Measurements from ENCODE around the gene CENPS. TPM values are rescaled to one million over a fixed set of nuclear protein-coding genes. Genes with fewer than 3 reads are reported as not detected.
A peak's percentile ranks its signal among the peaks of the same experiment; 100 is the strongest.

Gene CENPS
- 8.7 TPM for total RNA-seq
- long read RNA-seq, transcript CENPS-204 (5 exons, 914 nt): major isoform, 11 of 13 reads
- long read RNA-seq, partial matches to known transcripts: 0 of 13 reads
- long read RNA-seq, other reads (novel, unspliced or antisense): 0 of 13 reads

DNA sequence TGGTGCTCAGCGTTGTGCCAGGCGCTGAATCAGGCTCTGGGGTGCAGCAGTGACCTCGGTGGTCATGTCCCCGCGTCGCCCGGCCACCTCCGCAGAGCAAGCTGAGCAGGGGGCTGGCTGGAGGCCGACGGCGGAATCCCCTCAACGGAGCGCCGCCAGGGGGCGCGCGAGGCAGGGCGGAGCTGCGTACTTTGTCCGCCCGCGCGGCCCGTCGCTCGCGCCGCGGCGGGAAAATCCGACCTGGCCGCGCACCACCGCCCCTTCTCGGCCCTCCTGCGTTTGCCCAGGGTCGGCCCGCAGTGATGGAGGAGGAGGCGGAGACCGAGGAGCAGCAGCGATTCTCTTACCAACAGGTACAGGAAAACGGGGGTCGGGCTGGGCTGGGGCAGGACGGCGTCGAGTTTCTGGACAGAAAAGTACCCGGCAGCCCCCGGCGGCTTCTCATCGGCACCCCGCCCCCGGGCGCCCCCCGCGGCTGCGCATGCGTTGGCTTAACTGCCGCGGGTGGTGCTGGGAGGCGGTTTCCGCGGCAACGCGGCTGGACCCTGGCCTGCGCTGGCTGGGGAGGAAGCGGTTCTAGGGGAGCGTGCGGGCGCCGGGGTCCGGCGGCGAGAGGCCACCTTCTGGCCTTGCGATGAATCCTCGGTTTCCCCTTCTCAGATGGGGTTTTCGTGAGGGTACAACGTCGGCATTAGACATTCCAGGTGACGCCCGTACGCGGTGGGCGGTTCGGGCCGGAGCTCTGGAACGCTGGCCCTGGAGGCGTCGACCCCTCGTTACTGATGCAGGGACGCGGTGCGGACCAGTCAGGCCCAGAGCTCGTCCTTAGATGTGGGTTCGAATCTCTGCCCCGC, at the start of gene CENPS:
Gene CENPS, plus strand, starts transcription at position 218 of the 854 bp plus-strand sequence. Its CDS starts 85 bp downstream, at position 303.
- peak; percentile 95 for DNase-seq
- ATAC-seq (ENCODE audit: poor library complexity): peak; percentile 98
- intact Hi-C loops (cut with DNase I): loop anchor here (10.0 kb wide), 1 partner anchor 64 kb away; no protein-coding TSS in a partner anchor

DNA sequence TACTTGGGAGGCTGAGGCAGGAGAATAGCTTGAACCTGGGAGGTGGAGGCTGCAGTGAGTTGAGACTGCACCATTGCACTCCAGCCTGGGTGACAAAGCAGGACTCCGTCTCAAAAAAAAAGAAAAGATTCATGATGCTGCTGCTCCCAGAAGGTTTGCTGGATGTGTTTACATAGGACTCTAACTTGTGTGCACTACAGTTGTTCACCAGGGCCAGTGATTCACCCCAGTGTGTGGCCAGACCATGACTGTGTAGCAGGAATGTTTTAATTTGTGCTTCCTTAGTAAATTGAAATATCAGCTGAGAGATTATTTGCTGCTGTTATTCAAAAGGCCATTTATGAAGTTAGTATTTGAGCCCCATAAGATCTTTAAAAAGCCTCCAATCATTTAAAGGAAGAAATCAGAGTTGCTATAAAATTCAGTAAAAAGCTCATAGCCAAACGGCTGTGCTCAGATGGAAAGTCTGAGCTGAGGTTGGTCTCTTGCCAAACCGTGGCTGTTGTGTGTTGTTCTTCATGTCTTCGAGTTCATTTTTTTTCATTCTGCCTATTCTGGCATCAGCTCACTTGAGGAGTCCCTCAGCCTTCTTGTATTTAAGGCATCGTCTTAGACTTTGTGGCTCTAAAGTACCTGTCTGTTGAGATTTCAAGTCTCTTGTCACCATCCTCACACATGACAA, 49.5 kb upstream of the CENPS start:
- intact Hi-C loops (cut with DNase I): no loop called here

DNA sequence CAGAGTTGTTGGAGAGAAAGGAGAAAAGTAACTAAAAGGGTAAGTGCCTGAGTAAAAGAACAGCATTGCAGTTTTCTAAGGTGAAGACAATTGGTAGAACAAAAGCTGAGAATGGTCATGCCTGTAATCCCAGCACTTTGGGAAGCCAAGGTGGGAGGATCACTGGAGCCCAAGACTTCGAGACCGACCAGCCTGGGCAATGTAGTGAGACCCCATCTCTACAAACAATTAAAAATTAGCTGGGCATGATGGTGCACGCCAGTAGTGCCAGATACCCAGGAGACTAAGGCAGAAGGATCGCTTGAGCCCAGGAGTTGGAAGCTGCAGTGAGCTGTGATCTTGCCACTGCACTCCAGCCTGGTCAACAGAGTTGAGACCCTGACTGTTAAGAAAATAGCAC, 46.6 kb upstream of the CENPS start:
- ATAC-seq (ENCODE audit: poor library complexity) (no peak), DNase-seq (no peak)
- intact Hi-C loops (cut with DNase I): no loop called here

More for the DNA sequence above, 49.5 kb upstream of the CENPS start:
- peak; percentile 45 for ATAC-seq (ENCODE audit: poor library complexity)
- DNase-seq: no peak

DNA sequence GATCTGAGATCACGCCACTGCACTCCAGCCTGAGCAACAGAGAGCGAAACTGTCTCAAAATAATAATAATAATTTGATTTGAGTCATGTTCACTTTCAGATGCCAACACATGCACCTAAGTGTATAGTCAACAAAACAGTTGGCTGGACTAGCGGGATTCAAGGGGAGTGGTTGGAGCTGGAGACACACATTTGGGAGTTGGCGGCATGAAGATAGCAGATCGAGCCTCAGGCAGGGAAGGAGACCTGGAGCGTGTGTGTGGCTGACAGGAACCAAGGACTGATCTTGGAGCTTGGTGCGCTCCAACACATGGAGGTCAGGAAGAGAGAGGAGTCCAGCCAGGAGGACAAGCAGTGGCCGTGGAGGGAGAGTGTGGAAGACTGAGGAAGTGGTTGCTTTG, 46.0 kb upstream of the CENPS start:
- ATAC-seq (ENCODE audit: poor library complexity): no peak
- intact Hi-C loops (cut with DNase I): no loop called here

DNA sequence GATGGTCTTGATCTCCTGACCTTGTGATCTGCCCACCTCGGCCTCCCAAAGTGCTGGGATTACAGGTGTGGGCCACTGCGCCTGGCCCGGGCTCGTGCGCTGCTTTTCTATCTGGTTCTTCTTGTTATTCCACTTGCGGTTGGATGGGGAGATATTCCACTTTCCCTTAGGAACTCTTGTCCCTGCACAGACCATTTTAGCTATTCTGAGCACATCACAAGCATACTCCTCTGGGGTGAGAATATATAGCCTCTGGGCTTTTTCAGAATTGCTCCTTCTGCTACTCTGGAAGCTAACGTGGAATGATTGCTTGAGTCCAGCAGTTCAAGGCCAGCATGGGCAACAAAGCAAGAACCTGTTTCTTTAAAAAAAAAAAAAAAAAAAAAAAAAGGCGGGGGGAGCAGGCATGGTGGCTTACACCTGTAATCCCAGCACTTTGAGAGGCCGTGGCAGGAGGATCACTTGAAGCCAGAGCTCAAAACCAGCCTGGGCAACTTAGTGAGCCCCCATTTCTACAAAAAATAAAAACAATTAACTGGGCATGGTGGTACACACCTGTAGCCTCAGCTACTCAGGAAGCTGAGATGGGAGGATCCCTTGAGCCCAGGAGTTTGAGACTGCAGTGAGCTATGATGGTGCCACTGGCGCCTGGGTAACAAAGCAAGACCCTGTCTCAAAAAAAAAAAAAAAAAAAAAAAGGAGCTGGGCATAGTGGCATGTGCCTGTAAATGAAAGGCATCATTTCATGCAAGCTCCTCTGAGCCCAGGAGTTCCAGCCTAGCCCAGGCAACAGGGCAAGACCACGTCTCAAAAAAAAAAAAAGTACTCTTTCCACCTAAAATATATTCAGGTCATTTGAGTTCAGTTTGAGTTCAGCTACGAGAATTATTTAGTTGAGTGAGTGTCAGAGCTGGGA, 43.2 kb upstream of the CENPS start:
- DNase-seq: no peak
- intact Hi-C loops (cut with DNase I): no loop called here
- no peak for ATAC-seq (ENCODE audit: poor library complexity)

More for the DNA sequence above, 46.0 kb upstream of the CENPS start:
- DNase-seq: no peak

DNA sequence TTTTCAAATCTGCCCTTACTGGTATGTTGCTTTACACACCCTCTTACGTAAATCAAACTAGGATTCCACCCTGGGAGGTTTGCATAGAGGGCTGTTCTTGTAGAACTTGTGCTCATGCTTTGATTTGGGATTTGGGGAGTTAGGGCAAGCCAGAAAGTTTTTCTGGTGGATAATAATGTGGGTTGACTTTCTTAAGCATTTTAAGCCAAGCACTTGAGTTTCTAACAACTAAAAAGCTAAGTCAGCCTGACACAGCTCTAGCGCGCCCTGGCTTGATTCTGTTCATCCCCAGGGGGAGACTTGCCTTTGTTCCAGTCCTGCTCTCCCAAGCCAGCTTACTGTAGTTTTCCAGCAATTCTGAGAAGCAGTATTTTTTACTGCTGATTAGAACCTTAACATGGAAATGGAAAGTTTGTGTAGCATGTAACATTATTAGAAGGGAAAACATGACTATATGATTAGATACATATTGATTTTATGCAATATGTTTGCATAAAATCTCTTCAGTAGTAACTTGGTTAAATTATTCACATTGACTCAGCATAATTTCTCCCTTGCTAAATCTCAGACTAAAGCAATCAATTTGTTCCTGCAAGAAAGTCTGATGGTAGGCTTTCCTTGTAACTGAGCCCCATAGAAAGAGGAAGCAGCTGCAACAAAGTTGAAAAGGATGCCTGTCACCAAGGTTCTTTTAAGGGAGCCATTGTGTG, 42.4 kb upstream of the CENPS start:
- DNase-seq (peak; percentile 71), ATAC-seq (ENCODE audit: poor library complexity) (peak; percentile 90)
- intact Hi-C loops (cut with DNase I): no loop called here

DNA sequence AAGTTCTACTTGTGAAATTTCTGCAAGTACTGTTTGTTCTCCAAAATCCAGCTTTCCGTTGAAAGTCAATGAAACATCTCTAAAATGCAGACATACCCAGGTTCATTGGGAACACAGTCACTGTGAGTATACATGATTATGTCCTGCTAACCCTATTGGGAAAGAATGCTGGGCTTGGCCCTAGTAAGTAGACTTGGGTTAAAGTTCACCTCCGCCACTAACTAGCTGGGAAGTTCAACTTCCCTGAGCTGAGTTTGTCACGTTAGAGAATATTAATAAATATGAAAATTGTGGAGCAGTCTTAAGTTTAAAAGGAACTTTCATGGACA, 41.9 kb upstream of the CENPS start:
- peak; percentile 16 for ATAC-seq (ENCODE audit: poor library complexity)
- intact Hi-C loops (cut with DNase I): no loop called here
- no peak for DNase-seq

DNA sequence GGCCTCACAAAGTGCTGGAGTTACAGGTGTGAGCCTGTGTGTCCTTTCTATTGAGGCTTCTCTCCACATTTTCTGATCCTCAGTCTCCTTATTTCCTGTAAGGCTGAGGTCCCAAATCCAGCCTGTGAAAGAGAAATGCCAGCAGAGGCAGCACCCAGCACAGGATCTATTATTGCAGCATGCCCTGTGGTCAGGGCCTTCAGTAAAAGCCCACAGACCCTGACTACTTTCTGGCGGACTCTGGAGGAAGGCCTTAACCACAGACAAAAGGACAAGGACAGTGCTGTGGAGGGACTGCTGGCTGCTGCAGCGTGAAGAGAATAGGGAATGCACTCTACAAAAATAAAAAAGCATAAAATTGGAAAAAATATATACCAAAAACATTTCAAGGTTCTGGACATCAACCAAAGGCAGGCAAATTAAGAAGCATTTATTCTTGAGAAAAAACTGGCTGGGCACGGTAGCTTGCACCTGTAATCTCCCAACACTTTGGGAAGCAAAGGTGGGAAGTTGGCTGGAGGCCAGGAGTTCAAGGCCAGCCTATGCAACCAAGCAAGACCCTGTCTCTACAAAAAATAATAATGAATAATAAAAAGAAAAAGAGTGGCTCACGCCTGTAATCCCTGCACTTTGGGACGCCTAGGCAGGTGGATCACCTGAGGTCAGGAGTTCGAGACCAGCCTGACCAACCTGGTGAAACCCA, 40.8 kb upstream of the CENPS start:
- ATAC-seq (ENCODE audit: poor library complexity): no peak
- DNase-seq: no peak
- intact Hi-C loops (cut with DNase I): no loop called here

DNA sequence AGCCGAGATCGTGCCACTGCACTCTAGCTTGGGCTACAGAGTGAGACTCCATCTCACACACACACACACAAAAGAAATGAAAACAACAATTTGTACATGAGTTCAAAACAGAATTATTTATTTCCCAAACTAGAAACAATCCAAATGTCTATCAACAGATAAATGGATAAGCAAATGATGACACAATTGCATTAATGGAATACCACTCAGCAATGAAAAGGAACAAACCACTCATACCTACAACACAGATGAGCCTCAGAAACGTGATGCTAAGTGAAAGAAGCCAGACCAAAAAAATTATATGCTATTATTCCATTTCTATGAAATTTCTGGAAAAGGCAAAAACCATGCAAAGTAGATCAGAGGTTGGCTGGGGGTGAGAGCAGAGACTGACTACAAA, 33.4 kb upstream of the CENPS start:
- intact Hi-C loops (cut with DNase I): no loop called here
- DNase-seq: no peak
- ATAC-seq (ENCODE audit: poor library complexity): no peak

DNA sequence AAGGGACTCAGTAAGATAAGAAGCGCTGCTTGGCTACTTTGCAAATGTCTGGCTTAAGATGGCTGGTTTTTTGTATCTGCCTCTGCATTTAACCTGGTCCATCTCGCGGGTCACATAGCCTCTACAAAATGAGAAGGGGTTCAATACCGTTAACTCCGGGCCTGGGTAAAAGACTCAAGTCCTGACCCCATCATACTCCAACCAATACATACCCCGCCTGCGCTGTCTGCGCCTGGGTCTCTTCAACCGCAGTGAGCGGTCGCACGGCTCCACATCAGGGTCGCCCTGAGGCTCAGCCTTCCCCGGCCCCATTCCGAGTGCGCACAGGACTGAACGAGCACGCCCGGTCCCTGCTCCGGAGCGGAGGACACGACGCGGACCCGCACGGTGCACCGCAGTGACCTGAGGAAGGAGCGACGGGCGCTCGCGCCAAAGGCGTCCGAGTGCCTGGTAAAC, 31.9 kb upstream of the CENPS start:
- intact Hi-C loops (cut with DNase I): no loop called here
- DNase-seq: no peak
- no peak for ATAC-seq (ENCODE audit: poor library complexity)

DNA sequence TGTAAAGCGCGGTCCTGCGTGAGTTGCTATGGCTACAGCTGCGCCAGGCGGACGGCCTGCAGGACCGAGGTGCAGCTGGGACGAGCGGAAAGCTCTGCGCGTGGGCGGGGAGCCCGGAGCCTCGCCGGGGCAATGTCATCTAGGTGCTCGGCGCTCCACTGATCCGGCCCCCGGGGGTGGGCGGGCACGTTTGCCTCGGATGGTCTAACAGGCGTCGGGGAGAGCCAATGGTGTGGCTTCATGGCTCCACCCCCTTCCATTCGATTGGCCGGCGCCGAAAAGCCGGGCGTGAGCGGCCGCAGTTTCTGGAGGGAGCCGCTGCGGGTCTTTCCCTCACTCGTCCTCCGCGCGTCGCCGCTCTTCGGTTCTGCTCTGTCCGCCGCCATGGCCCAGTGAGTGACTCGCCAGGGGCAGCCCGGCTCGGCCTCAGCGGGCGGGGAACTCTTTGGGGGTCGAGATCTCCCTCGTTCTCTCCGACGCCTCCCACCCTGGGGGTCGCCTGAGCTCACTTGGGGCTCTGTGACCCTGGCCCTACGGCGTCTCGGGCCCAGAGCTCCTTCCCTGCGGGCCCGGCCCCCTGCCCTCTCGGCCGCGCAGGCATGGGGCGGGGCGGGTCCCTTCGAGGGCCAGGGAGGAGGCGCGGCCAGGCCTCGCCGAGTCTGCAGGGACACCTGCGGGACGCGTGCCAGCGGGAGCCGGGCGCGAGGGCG, 31.3 kb upstream of the CENPS start, which contains the start of gene PGD:
Gene PGD, plus strand, starts transcription at position 331 of the 710 bp plus-strand sequence. Its CDS starts 54 bp downstream, at position 385.
- intact Hi-C loops (cut with DNase I): no loop called here
- peak; percentile 99 for DNase-seq
- peak; percentile 98 for ATAC-seq (ENCODE audit: poor library complexity)

DNA sequence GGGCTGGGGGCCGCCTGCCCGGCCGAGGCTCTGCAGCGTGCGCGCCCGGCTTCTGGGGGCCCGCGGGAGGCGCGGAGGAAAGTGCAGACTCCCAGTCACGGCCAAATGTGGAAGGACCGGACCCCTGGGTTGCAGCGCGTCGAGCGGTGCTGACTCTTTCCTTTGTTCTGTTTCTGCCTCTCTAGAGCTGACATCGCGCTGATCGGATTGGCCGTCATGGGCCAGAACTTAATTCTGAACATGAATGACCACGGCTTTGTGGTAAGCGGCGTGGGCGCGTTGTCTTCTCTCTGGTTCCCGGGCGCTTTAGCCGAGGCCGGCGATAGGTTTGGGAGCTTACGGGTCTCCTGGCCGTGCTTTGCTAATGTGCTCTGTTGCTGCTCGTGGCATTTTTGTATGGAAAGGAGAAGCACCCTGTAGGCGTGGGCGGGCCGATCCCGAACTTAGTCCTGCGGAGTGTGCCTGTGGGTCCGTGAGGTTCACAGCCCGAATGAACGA, 30.7 kb upstream of the CENPS start:
- ATAC-seq (ENCODE audit: poor library complexity) (peak; percentile 0), DNase-seq (peak; percentile 62)
- intact Hi-C loops (cut with DNase I): no loop called here

DNA sequence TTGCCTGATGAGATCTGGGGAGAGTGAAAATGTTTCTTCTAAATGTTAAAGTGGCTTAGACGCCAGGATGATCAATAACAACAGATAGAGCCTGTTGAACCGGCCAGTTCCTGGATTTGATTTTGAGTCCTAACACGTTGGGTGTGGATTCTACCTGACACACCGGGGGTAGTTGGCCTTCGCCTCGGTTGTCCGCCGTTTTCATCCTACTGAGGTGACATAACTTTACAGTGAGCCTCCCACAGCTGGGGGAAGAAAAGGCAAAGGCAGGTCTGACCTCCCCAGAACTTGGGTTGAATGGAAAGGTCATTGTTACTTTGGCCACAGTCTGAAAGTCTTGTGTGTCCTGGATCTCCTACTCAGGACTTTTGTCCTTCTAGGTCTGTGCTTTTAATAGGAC, 30.2 kb upstream of the CENPS start:
- ATAC-seq (ENCODE audit: poor library complexity): no peak
- intact Hi-C loops (cut with DNase I): no loop called here
- DNase-seq: no peak

DNA sequence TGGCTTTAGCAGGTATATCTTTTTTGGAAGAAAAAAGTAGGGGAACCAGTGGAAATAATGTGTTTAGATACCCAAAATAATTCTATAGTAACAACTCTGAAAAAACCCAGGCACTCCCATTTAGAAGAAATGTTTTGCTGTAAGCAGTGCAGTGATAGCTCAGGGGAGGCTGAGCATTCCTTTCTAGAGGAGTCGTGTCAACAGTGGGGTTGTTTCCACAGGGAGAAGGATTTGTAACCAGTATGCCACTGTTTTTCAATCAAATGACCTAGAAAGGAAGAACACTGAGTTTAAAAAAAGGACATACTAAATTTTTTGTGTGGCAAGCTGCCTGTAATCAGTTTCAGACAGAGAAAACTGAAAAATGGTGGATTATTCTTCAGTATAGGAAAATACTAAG, 29.0 kb upstream of the CENPS start:
- intact Hi-C loops (cut with DNase I): no loop called here
- no peak for DNase-seq
- no peak for ATAC-seq (ENCODE audit: poor library complexity)

DNA sequence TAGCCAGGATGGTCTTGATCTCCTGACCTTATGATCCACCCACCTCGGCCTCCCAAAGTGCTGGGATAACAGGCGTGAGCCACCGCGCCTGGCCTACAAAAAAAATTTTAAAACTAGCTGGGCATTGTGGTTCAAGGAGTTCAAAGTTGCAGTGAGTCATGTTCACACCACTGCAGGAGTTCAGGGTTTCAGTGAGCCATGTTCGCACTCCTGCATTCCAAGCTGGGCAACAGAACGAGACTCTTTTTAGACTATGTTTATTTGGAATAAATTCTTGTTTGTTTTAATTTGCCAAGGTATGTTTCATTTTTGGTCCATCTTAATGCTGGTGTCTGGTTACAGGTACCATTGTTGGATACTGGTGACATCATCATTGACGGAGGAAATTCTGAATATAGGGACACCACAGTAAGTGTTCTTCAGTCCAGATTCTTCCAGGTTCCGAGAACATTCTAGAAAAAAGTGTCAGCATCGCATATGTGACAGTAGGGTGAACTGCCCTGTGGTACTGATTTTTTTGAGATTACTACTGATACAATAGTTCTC, 27.4 kb upstream of the CENPS start:
- ATAC-seq (ENCODE audit: poor library complexity) (no peak), DNase-seq (no peak)
- intact Hi-C loops (cut with DNase I): no loop called here

DNA sequence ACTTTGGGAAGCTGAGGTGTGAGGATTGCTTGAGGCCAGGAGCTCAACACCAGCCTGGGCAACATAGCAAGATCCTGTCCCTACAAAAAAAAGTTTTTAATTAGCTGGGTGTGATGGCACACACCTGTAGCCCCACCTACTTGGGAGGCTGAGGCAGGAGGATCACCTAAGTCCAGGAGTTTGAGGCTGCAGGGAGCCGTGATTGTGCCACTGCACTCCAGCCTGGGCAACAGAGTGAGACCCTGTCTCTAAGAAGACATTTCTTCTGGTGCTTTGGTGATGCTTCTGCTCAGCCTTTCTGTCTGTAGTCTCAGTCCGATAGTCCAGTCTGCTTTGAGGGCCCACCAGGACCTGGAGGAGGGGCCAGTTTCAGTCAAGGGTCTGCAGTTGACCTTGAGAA, 23.0 kb upstream of the CENPS start:
- ATAC-seq (ENCODE audit: poor library complexity): no peak
- intact Hi-C loops (cut with DNase I): no loop called here
- no peak for DNase-seq
